Amniotic stem cell (primary cell): ENCODE data around the gene FAM131C.
A peak's percentile ranks its signal among the peaks of the same experiment; 100 is the strongest.

Experiments used
- DNase-seq: peaks from one replicate; lab custom pipeline; 2025; lab: John Stamatoyannopoulos, UW

The FAM131C gene

DNA sequence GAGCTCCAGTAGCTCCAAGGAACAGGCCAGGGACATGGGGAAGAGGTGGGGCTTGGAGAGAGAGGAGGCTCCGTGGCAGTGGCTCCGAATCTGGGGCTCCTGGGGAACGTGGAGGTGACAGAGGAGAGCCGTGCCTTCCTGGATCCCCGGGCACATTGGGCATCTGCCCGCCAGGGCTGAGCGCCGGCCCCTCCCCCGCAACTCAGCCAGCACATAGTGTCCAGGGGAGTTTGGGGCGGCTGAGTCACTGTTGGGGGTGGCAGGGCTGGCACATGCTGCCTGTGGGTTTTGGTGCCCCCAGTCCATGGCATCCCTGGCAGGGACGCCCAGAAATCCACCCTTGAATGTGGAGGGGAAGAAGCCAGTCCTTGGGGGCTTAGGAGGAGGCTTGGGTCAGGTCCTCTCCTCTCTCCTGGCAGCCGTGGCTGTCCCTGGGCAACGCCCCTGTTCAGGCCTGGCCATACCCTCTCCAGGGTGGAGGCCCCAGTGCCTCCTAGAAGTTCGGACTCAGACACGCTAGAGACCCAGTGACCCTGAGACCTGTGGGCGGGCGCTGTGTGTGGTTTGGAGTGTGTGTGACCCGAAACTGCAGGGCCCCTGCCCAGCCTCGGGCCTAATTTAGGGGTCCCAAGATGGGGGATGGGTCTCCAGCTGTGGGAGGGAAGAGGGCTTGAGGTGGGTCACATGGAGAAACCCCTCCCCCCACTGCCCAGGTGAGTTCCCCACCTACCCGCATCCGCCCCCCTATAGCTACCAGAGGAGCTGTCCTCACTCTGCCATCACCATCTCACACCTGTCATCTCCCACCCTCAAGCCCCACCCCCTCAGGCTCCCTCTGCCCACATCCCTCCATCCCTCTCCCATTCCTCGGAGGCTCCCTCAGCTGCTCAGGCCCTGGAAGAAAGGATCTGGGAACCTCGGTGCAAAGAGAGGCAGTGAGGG is 57.2 kb downstream of the FAM131C start:
- no peak for DNase-seq

- DNase-seq, result no peak
Measured at GRCh38 chr1:16015491-16015890, 58.0 kb downstream of the FAM131C start.

- no peak for DNase-seq
Measured at GRCh38 chr1:16014509-16015482, 58.7 kb downstream of the FAM131C start.

DNA sequence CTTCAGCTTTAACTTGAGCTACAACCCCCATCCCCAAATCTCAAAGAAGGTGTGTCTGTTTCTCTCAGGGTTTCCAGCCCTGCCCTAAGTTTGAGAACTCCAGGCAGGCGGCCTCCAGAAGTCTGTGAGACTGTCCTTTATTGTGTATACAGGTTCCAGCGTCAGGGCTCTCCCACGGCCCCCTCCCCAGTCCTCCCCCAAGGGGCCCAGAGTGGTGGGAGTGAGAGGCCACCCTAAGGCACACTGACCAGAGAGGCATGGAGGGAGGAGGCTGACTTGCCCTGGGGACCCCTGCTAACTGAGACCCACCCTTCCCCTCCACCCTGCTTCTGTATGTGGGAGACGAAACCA is 59.6 kb downstream of the FAM131C start:
- no peak for DNase-seq

- DNase-seq, result peak; percentile 35
Measured at GRCh38 chr1:16013220-16013907, 60.1 kb downstream of the FAM131C start.

DNA sequence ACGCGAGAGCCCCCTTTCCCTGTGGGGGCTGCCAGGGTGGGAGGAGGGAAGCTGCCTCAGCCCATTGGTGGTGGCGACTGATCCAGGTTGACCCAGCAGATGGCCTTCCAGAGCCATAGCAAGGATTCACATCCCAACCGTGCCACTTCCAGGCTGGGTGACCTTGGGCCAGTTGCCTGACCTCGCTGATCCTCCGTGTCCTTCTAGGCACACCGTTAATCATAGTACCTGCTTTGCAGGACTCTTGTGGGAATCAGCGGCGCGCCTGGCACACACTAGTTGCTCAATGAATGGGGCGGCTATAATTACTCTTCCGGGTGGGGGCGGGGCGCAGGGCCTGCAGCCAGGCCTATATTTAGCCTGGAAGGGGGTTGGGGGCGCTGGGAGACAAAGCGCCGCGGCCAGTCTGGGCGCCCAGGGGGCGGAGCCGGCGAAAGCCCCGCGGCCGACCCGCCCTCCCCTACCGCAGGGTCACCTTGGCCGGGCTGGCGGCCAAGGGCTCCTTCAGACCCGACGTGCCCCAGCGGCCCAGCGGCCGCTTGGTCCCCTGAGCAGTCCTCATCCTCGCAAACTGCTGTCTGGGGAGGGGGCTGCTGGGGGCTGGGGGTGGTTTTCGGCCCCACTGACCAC is 60.7 kb downstream of the FAM131C start:
- DNase-seq, result no peak

DNA sequence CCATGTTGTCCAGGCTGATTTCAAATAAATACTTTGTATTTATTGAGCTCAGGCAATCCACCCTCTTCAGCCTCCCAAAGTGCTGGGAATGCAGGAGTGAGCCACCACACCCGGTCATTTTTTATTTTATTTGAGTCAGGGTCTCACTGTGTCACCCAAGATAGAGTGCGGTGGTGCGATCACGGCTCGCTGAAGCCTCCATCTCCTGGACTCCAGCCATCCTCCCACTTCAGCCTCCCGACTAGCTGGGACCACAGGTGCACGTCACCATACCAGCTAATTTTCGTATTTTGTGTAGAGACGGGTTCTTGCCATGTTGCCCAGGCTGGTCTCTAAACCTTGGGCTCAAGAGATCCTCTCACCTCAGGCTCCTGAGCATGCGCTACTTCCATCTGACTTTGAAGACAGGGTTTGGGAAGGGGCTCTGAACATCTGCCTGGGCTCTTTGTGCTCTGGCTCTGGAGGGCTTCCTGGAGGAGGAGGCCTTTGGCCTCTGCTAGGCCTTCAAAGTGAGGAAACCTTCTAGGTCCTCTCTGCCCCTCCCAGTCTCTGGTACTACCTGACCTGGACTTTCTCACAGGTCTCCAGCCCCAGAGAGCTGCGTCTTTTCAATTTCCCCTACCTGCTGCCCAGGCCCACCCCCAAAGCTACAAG is 61.4 kb downstream of the FAM131C start:
- no peak for DNase-seq

- no peak for DNase-seq
Measured at GRCh38 chr1:16010837-16011236, 62.6 kb downstream of the FAM131C start.

GRCh38 chr1:16009678-16010077 is 63.8 kb downstream of the FAM131C start:
- DNase-seq, result no peak

- peak; percentile 34 for DNase-seq
Measured at GRCh38 chr1:16009030-16009460, 64.4 kb downstream of the FAM131C start.
